D721Med (cell line): ENCODE measurements around the gene PGAP3.

Source experiments
- DNase-seq: peaks from one replicate; pipeline ENCODE4 v3.0.0; 2011; ENCODE audit warnings: low spot score; ENCODE audit not compliant: insufficient read length
- FAIRE-seq: peaks from 2 replicates; lab custom pipeline; 2011; peaks lifted over from hg19 to GRCh38; lab: Jason Lieb, UNC
- CTCF ChIP-seq: IDR thresholded peaks from 2 replicates; pipeline ENCODE4 v1.5.1; 2012; ENCODE audit warnings: mild to moderate bottlenecking, control low read depth; ENCODE audit not compliant: insufficient read depth; ENCODE audit errors: missing control alignments

The PGAP3 gene

GRCh38 chr17:39626171-39627046 lies 61.4 kb downstream of the PGAP3 start, which contains the start of gene PPP1R1B:
Gene PPP1R1B (plus strand): TSS chr17:39626952. CDS start chr17:39627393, 441 bp downstream.
- TF ChIP-seq CTCF, result no peak
- FAIRE-seq, result no peak
- DNase-seq, result no peak

- no peak for TF ChIP-seq CTCF
- no peak for DNase-seq
- no peak for FAIRE-seq
These were observed 62.6 kb downstream of the PGAP3 start for GRCh38 chr17:39625198-39625785.

GRCh38 chr17:39624313-39624712 lies 63.5 kb downstream of the PGAP3 start:
- DNase-seq (no peak), FAIRE-seq (no peak)
- TF ChIP-seq CTCF, result no peak

- peak; percentile 98 for TF ChIP-seq CTCF
- DNase-seq (peak; percentile 74), FAIRE-seq (no peak)
These were observed 64.4 kb downstream of the PGAP3 start for GRCh38 chr17:39623356-39623950.

- no peak for TF ChIP-seq CTCF
- no peak for DNase-seq
- FAIRE-seq, result no peak
These were observed 65.4 kb downstream of the PGAP3 start for GRCh38 chr17:39622380-39623006.

- FAIRE-seq, result no peak
These were observed 66.1 kb downstream of the PGAP3 start for GRCh38 chr17:39621523-39622379.

More at GRCh38 chr17:39621523-39622379, 66.1 kb downstream of the PGAP3 start:
- DNase-seq, result peak; percentile 90
- peak; percentile 100 for TF ChIP-seq CTCF
